Tibial artery (tissue), 4 donors: ENCODE measurements around the gene GC.
"Not testable (repeated sequence)": the region's sequence is repeated elsewhere in the genome, so short reads cannot be mapped to it uniquely, and the experiment has no call there.

Experiments used
- DNase-seq, 2 donors: peaks; one replicate each; pipeline ENCODE4 v3.0.0-alpha.2; 2019
- H3K27ac ChIP-seq, 2 donors: fragments of 200-600 bp; sonication (generic) in 1 of 2; 1 replicate in 1 of 2; 2 replicates in 1 of 2; pipeline ENCODE4 v1.5.1; 2018 to 2019; ENCODE audit warnings: mild to moderate bottlenecking in 1 of 2
- H3K27me3 ChIP-seq, 2 donors: fragments of 200-600 bp; sonication (generic) in 1 of 2; one replicate each; pipeline versions ENCODE4 v1.5.1 to v1.6.0; 2016 to 2019
- H3K36me3 ChIP-seq, 3 donors: fragments of 200-600 bp; sonication (generic) in 2 of 3; one replicate each; pipeline ENCODE4 v1.5.1; 2016 to 2019; ENCODE audit warnings: mild to moderate bottlenecking in 2 of 3
- H3K4me1 ChIP-seq, 4 donors: fragments of 200-600 bp; sonication (generic) in 2 of 4; 1 replicate in 3 of 4; 2 replicates in 1 of 4; pipeline ENCODE4 v1.5.1; 2016 to 2019
- H3K4me3 ChIP-seq, 2 donors: fragments of 200-600 bp; sonication (generic) in 1 of 2; 1 replicate in 1 of 2; 2 replicates in 1 of 2; pipeline ENCODE4 v1.5.1; 2018 to 2019; ENCODE audit warnings: mild to moderate bottlenecking in 2 of 2
- H3K9me3 ChIP-seq, 3 donors: fragments of 200-600 bp; sonication (generic) in 1 of 3; one replicate each; pipeline ENCODE4 v1.5.1; 2016 to 2019
- intact Hi-C: fragments of 100-400 bp; cut with DNase I; formaldehyde crosslinking; loops from one replicate; pipeline ENCODE4 v1.15.0; 2023; ENCODE audit warnings: low total_unique reads
- TF ChIP-seq, protein P1 (sequence below), 2 experiments: fragments of 200-600 bp in 1 of 2; fragments of 450-650 bp in 1 of 2; IDR thresholded peaks; one replicate each; pipeline ENCODE4 v1.5.1; 2017 to 2019; ENCODE audit warnings: antibody characterized with exemption in 2 of 2, mild to moderate bottlenecking in 1 of 2, moderate library complexity in 1 of 2

GC gene

DNA sequence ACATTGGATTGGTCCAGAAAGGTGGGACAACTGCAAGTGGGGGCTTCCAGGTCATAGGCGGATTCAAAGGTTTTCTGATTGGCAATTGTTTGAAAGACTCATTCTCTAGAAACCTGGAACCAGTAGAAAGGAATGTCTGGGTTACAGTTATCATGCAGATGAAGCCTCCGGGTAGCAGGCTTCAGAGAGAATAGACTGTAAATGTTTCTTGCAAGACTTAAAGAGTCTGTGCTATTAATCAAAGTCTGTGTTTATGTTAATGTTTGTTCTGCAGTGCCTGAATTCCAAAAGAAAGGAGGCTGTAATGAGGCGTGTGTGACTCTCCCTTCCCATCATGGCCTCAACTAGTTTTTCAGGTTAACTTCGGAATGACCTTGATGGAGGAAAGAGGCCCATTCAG lies 43.9 kb upstream of the GC start:
- H3K9me3 ChIP-seq = no peaks in the 10 kb centered on the region
- intact Hi-C loops = no loop called here
- no peak overlapping the region for H3K4me3 ChIP-seq
- no peaks in the 10 kb centered on the region for H3K36me3 ChIP-seq
- H3K27me3 ChIP-seq = no peaks in the 10 kb centered on the region
- no peak overlapping the region for H3K27ac ChIP-seq
- TF ChIP-seq, protein P1, sequence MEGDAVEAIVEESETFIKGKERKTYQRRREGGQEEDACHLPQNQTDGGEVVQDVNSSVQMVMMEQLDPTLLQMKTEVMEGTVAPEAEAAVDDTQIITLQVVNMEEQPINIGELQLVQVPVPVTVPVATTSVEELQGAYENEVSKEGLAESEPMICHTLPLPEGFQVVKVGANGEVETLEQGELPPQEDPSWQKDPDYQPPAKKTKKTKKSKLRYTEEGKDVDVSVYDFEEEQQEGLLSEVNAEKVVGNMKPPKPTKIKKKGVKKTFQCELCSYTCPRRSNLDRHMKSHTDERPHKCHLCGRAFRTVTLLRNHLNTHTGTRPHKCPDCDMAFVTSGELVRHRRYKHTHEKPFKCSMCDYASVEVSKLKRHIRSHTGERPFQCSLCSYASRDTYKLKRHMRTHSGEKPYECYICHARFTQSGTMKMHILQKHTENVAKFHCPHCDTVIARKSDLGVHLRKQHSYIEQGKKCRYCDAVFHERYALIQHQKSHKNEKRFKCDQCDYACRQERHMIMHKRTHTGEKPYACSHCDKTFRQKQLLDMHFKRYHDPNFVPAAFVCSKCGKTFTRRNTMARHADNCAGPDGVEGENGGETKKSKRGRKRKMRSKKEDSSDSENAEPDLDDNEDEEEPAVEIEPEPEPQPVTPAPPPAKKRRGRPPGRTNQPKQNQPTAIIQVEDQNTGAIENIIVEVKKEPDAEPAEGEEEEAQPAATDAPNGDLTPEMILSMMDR (IDR thresholded peaks at IDR 0.05) = no peak
- H3K4me1 ChIP-seq = no peaks in the 10 kb centered on the region
- no peak for DNase-seq

- intact Hi-C loops = loop anchor here (2.0 kb wide), 1 partner anchor 74 kb away; no protein-coding TSS in a partner anchor
- H3K4me1 ChIP-seq = no peaks in the 10 kb centered on the region
- H3K27ac ChIP-seq = no peak overlapping the region
- H3K4me3 ChIP-seq = no peak overlapping the region
- TF ChIP-seq, protein P1 (IDR thresholded peaks at IDR 0.05) = no peak
- H3K36me3 ChIP-seq = no peaks in the 10 kb centered on the region
- no peaks in the 10 kb centered on the region for H3K27me3 ChIP-seq
- no peak for DNase-seq
- no peaks in the 10 kb centered on the region for H3K9me3 ChIP-seq
Measured at GRCh38 chr4:71816676-71817303, 32.9 kb upstream of the GC start.

GRCh38 chr4:71814433-71814832 lies 30.6 kb upstream of the GC start:
- intact Hi-C loops = no loop called here
- no peaks in the 10 kb centered on the region for H3K9me3 ChIP-seq
- H3K36me3 ChIP-seq = no peaks in the 10 kb centered on the region
- H3K27me3 ChIP-seq = no peaks in the 10 kb centered on the region
- H3K27ac ChIP-seq = no peak overlapping the region
- DNase-seq = no peak
- H3K4me1 ChIP-seq = no peaks in the 10 kb centered on the region
- H3K4me3 ChIP-seq = no peak overlapping the region
- TF ChIP-seq, protein P1 (IDR thresholded peaks at IDR 0.05) = no peak

GRCh38 chr4:71809805-71810204 lies 25.9 kb upstream of the GC start:
- H3K27me3 ChIP-seq, H3K4me3 ChIP-seq, DNase-seq, H3K27ac ChIP-seq, intact Hi-C loops, H3K36me3 ChIP-seq, H3K4me1 ChIP-seq, H3K9me3 ChIP-seq: not testable (repeated sequence)

GRCh38 chr4:71807469-71807868 lies 23.6 kb upstream of the GC start:
- no peaks in the 10 kb centered on the region for H3K4me1 ChIP-seq
- H3K27ac ChIP-seq = no peak overlapping the region
- H3K36me3 ChIP-seq = no peaks in the 10 kb centered on the region
- TF ChIP-seq, protein P1 (IDR thresholded peaks at IDR 0.05) = no peak
- no peaks in the 10 kb centered on the region for H3K27me3 ChIP-seq
- H3K4me3 ChIP-seq = no peak overlapping the region
- no peaks in the 10 kb centered on the region for H3K9me3 ChIP-seq
- intact Hi-C loops = no loop called here
- no peak for DNase-seq

- H3K36me3 ChIP-seq, DNase-seq: not testable (repeated sequence)
Measured at GRCh38 chr4:71805230-71805629, 21.4 kb upstream of the GC start.

DNA sequence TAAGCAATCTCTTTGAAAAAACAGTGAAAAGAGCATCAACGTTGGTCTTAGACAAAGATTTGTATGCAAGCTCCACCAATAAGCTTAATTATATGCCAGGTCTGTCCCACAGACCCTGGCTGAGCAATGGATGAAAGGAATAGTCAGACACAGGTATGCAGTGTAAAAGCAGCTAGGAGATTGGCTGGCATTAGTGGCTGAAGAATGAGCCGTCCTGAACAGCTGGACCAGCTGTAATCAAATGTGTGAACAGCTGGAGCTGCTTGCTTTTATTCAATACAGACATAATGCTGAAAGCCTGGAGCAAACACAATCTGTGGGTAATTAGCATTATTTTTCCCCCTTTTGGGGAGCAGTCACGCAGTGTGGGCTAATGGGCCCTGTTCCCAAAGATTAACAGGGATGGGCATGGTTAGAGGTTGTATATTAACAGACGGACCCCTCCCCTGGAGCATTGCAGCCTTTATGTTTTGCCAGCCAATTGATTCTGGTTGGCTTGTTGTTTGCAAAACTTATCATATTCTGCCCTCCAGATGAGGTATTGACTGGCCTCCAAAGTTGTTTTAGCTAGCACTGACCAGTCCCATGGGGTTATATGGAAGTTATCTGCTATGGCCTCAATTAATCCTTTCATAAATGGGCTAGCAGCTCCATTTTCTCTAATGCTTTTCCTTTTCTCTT lies 20.3 kb upstream of the GC start:
- H3K4me1 ChIP-seq, H3K27ac ChIP-seq, intact Hi-C loops, DNase-seq, H3K27me3 ChIP-seq, H3K9me3 ChIP-seq, H3K4me3 ChIP-seq, H3K36me3 ChIP-seq: not testable (repeated sequence)

More at GRCh38 chr4:71805230-71805629, 21.4 kb upstream of the GC start:
- intact Hi-C loops, H3K9me3 ChIP-seq, H3K27ac ChIP-seq, H3K4me1 ChIP-seq, H3K27me3 ChIP-seq, H3K4me3 ChIP-seq: not testable (repeated sequence)
